GM18507 (cell line): ENCODE measurements around the gene UAP1L1.

Experiments
- DNase-seq: peaks from one replicate; pipeline ENCODE4 v3.0.0; 2011; ENCODE audit warnings: low read depth; ENCODE audit not compliant: insufficient read length; ENCODE audit errors: extremely low spot score
- FAIRE-seq: peaks from 2 replicates; lab custom pipeline; 2011; peaks lifted over from hg19 to GRCh38; lab: Jason Lieb, UNC

The UAP1L1 gene

GRCh38 chr9:137086531-137087408 is 9.5 kb downstream of the UAP1L1 start, which contains the start of gene MAN1B1:
Gene MAN1B1, plus strand, starts transcription at chr9:137086985. Its CDS starts 15 bp downstream, at chr9:137087000.
- DNase-seq (peak; percentile 96), FAIRE-seq (peak; percentile 99)

- peak; percentile 9 for FAIRE-seq
- DNase-seq, result no peak
Observed at GRCh38 chr9:137087409-137087925, 10.2 kb downstream of the UAP1L1 start.

- FAIRE-seq, result no peak
- no peak for DNase-seq
Observed at GRCh38 chr9:137088121-137088520, 10.8 kb downstream of the UAP1L1 start.

- DNase-seq (no peak), FAIRE-seq (no peak)
Observed at GRCh38 chr9:137089232-137089947, 12.1 kb downstream of the UAP1L1 start.

GRCh38 chr9:137095664-137096517 is 18.6 kb downstream of the UAP1L1 start:
- DNase-seq (no peak), FAIRE-seq (peak; percentile 96)

GRCh38 chr9:137096785-137097546 is 19.6 kb downstream of the UAP1L1 start:
- FAIRE-seq (no peak), DNase-seq (no peak)

- FAIRE-seq (no peak), DNase-seq (no peak)
Observed at GRCh38 chr9:137097761-137098462, 20.6 kb downstream of the UAP1L1 start.

GRCh38 chr9:137099231-137099630 is 21.9 kb downstream of the UAP1L1 start:
- no peak for FAIRE-seq

GRCh38 chr9:137103206-137103999 is 26.1 kb downstream of the UAP1L1 start:
- no peak for FAIRE-seq
- no peak for DNase-seq

More at GRCh38 chr9:137099231-137099630, 21.9 kb downstream of the UAP1L1 start:
- DNase-seq, result no peak

- DNase-seq (no peak), FAIRE-seq (no peak)
Observed at GRCh38 chr9:137105814-137106661, 28.7 kb downstream of the UAP1L1 start.

- DNase-seq, result no peak
- FAIRE-seq, result no peak
Observed at GRCh38 chr9:137106662-137107250, 29.4 kb downstream of the UAP1L1 start.

- no peak for FAIRE-seq
- no peak for DNase-seq
Observed at GRCh38 chr9:137107312-137107921, 30.1 kb downstream of the UAP1L1 start.

- no peak for FAIRE-seq
- DNase-seq, result no peak
Observed at GRCh38 chr9:137107982-137108381, 30.7 kb downstream of the UAP1L1 start.

- FAIRE-seq, result no peak
- no peak for DNase-seq
Observed at GRCh38 chr9:137108608-137109249, 31.4 kb downstream of the UAP1L1 start.
